UCSD-AML1 (cell line): ENCODE results near the gene SUPT4H1.
"Not testable (repeated sequence)": the region's sequence is repeated elsewhere in the genome, so short reads cannot be mapped to it uniquely, and the experiment has no call there.

Experiments
- DNase-seq: peaks from one replicate; lab custom pipeline; 2025; ENCODE audit not compliant: unreplicated experiment; lab: John Stamatoyannopoulos, UW

Gene SUPT4H1

DNA sequence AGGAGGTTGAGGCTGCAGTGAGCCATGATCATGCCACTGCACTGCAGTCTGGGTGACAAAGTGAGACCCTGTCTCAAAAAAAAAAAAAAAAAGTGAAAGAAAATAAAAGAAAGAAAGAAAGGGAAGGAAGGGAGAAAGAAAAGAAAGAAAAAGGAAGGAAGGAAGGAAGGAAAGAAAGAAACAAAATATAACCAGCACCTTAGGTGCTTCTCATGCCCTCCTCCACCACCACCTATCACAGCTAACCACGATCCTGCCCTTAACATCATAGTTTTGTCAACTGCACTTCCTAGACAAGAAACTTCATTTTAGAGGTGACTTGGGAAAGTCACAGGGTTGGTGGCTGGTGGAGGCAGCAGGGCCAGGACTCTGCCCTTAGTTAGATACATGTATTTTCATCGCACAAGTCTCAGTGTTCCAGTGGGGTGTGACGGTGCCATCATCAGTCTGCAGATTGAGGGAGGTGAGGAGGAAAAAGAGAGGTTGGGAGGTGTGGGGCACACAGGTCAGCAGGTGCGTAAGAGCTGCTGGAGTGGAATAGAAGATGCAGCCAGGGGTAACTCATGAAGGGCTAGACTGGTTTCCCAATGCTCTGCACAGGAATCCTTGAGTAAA lies 10.0 kb downstream of the SUPT4H1 start:
- DNase-seq = no peak

DNA sequence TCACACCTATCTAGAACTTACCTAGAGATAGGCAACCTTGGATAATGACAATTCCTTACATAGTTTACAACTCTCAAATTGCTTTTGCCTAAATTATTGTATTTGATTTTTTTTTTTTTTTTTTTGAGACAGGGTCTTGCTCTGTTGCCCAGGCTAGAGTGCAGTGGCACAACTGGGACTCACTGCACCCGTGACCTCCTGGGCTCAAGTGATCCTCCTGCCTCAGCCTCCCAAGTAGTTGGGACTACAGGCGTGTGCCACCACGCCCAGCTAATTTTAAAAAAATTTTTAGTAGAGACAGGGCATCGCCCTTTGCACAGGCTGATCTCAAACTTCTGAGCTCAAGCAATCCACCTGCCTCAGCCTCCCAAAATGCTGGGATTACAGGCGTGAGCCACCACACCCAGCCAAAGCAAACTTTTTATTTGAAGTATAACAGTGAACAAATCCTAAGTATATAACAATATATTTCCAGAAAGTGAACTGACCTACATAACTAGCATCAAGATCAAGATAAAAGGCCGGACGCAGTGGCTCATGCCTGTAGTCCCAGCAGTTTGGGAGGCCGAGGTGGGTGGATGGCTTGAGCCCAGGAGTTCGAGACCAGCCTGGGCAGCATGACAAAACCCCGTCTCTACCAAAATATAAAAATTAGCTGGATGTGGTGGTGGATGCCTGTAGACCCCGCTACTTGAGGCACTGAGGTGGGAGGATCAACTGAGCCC lies 10.7 kb downstream of the SUPT4H1 start:
- DNase-seq = not testable (repeated sequence)

DNA sequence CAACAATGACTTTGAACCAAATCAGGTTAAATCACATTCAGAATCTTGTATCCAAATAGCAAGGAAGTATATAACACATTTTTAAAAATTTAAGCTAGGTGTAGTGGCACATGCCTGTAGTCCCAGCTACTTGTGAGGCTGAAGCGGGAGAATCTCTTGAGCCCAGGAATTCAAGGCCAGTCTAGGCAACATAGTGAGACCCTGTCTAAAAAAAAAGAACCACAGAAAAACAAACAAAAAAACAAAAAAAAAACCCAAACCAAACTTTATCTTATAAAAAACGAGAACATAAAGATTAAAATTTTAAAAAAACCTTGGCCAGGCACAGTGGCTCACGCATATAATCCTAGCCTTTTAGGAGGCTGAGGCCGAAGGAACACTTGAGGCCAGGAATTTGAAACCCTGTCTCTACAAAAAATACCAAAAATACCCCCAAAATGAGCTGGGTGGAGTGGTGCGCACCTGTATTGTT lies 11.6 kb downstream of the SUPT4H1 start:
- no peak for DNase-seq

DNA sequence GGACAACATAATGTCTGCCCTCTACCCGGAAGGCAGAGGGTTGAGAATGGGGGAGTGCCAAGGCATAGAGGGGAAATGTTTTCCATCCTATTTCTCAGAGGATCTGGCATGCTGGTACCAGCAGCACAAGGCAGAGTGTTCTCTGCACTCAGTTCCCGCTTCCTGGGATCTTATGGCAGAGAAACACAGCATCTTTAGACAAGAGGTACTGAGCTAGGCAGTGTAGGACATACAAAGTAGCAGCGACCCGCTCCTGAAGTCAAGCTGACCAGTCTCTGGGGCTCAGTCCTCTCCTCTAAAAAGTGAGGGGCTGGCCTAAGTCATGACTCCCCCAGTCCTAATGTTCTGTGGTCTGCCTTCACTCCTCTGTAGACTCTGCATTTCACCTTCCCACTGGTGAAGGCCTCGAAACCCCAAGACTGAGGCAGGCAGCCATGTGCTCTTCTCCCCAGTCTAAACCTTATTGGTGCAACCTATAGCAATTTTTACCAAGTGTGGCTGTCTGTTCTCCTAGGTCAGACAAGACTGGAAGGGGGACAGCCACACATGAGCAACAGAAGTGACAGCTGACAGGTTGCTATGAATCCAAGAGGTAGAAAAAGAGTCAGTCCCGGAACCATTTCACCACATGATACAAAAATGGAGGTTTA lies 12.1 kb downstream of the SUPT4H1 start:
- DNase-seq = no peak

DNA sequence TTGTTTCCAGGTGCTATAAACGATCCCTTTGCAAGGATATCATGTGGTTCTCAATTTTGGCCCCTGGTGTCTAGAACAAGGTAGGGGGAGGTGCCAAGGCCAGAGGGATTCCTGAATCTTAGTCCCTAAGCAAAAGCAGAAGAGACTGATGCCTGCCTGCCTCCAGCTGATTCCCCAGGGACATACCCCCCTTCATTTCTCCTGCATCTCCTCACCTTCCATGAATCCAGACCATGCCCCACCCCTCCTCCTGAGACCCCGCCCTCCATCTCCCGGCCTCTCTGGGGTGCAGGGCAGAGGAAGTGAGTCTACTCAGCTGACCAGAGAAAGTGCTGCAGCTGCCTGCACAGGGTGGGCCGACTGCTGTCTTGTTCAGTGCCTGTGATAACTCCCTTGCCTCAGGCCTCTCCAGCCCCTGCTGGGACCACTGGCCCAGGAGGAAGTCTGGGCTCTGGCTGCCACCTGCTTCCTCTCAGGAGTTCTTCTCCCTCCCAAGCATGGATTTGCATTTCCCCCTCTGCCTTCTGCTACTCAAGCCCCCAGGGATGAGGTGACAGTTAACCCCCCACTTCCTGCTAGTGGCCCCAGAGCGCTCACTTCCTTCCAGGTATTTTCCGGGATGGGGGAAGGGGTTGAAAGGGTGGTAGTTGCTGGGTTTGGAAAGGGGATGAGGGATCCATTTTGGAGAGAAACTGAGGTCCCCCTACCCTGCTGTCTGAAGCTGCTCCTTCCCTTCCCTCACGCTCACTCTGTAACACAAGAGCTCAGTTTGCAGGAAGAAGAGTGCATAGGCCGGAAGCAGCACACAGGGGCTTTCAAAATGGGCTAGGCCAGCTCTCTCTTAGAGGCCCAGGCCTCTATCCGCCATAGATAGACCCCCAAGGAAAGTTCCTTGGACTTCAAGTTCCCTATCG lies 12.9 kb downstream of the SUPT4H1 start:
- DNase-seq = peak; percentile 89

DNA sequence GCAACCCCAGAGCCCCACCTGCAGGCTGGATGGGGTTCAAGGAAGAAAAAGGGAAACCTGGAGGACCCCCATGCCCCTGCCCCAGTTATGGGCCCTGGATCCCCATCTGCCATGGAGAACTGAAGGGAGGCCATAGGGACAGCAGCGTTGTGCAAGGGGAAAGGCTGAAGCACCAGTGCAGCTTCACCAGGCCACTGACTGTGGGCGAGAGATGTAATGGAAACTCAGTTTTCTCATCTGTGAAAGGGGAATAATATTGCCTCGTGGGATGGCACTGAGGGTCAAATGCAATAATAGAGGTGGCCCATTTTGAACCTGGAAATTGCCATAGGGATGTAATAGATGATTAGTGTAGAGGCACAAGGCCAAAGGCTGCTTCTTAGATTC lies 13.6 kb downstream of the SUPT4H1 start:
- no peak for DNase-seq

DNA sequence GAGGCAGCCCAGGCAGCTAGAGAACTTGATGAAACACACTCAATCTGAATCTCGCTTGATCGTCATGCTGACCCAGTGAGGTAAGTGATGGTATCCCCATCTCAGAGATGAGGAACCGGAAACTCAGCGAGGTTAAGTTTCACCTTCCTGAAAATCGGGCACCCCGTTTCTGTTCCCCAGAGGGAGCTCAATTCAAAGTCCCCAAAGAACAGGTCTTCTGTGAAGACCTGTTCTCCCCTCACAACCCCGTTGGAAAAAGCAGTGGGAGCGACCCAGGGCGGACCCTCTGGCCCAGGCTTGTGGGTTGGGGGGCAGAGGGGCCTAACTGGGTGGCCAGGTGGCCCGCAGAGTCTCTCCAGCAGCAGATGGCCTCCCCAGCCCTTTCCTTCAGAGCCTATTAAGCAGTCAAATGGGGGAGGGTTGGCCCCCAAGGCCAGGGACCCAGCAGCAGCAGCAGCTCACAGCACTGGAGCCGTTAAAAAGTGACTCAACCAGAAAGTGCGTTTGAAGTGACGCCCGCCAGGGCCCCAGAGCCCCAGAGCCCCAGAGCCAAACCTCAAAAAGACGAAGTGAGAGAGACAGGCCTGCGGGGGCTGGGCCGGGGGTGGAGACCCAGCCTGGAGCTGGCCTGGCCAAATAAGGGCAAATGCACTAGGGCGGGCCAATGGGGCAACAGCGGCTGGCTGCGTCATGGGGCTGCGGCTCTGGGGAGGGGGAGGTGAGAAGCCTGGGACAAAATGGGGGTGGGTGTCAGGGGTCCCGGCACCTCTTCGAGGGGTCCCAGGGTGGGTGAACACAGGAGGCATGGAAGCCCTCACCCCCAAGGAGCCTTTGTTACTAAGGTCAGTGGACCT lies 14.2 kb downstream of the SUPT4H1 start:
- peak; percentile 93 for DNase-seq

DNA sequence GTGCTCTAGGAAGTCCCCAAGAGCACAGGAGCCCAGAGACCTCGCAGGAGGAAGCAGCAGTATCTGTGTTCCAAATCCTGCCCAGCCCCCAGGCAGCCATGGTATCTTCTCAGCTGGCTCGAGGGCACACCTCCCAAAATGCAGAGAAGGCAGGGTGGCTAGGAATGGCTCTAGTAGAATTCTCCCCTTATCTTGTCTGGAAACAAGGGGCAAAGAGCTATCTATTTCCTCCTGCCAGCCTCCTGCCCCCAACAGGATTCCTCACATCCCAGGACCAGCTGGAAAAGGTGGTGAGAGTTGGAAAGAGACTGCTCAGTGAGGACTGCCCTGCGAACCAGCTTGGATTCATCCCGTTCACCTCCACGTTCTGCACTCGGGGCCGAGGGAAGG lies 14.8 kb downstream of the SUPT4H1 start:
- peak; percentile 68 for DNase-seq

DNA sequence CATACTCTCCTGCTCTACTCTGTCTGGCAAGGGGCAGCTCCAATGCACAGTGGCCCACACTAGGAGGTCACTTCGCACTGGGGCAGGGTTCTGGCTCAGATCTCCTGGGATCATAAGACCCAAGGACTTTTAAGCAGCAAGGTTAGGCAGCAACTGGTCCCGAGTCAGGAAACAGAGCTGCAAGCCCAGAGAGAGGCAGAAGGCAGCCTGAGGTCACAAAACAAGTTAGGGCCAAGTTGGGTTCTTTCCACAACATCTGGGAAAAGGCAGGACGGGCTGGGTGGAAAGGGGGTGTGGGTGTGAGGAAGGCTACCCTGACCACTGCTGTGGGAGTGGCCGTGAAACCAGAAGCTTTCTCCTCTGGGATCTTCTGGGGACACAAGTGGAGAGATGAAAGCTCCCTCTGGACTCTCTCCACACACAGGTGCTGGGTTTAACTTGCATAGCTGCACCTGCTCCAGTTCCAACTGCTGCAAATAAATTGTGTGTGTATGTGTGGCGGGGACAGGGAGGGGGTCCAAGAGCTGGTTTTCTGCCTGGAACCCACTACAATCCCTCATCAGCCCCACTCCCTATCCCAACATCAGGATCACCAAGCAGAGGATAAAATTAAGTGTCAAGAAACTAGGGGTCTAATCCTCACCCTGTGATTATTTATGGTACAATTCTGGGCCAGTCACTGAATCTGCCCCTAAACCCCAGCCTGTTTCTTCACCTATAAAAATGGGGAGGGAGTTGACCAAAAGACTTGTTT lies 15.4 kb downstream of the SUPT4H1 start:
- peak; percentile 71 for DNase-seq

DNA sequence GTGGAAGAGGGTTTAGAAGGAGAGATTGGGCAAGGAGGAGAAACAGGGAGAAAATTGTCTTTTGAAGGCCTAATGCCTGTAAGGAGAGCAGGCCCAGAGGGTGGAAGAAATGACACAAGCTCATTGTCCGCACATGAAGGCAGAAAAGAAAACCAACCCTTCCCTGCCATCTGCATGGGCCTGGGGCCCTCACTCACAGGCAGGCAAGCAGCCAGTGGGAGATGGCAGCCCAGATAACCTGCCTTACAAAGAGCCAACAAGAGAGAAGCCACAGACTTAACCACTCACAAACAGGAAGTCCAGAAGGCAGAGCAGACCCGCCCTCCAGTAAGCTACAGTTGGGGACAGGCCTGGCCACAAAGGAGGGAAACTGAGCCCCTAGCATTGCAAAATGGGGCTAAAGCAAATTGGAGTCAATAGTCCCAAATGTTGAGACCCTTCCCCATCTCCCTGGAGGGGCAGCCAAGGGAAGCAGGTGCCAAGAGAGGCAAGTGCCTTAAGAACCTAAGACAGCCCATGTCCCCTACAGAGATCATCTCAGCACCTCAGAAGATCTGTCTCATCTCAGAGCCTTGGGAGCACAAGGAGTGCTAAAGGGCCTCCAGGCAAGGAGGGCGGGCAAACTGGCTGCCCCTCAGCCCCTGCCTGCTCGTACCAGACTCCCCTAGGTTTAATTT lies 16.1 kb downstream of the SUPT4H1 start:
- peak; percentile 75 for DNase-seq

DNA sequence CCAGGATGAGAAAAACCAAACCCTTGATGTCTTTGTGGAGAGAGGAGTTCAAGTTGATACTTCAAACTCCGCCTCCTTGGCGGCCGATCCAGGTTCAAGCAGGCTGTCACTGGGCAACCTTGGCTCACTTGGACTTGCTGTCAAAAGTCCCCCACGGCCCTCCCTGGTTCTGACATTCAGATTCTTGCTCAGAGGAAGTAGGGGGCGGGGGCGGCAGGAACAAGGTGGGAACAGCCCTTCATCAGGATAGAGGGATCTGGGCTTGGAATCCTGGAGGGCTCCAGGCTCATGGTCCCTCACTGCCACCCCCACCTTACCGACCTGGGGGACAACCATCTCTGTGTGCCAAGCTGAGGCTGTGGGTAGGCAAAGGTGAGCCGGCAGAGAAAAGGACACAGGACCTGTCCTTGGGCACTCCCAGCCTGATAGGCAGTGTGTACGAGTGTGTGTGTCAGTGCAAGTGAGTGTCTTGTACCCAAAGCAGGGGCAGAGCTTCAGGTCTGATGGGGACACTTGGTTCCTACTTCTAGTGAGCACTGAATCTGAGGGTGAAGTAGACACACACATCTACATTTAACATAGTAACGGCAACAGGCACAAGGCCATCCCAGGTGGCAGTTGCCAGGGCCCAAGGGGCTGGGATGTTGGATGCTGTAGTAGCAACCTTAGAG lies 16.8 kb downstream of the SUPT4H1 start:
- DNase-seq = no peak

DNA sequence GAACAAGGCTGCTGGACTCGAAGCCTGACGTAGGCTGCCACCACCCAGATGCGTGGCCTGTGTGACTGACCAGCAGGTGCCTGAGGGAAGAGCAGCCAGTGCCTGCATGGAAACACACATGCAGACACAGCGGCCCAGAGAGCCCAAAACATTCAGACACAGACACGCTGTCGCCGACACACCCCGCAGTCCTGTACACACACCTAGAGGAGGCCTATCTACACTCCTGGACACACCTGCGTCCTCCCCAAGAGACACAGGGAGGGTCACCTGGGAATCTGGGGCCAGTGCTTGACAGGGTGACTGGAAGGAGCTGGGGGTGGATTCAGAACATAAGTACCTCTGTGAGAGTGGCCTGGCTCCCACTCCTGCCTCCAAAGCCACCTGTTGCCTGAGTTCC lies 17.3 kb downstream of the SUPT4H1 start:
- DNase-seq = no peak

DNA sequence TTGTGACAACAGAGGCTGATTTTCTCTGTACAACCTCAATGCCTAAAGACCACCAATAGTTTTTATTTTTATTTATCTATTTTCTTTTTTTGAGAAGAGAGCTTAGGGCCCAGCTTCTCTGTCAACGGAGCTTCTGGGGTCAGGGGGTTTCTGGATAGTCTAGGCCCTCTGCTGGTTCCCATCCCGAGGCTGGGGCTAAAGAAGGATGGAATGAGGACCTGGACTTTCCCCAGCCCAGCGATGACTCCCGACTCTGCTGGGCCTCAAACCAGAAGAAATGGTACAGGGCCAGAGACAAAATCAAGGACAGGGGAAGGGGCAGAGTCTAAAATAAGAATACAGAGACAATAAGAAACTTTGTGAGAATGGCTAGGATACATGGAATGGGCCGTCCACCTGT lies 17.7 kb downstream of the SUPT4H1 start:
- DNase-seq = no peak

DNA sequence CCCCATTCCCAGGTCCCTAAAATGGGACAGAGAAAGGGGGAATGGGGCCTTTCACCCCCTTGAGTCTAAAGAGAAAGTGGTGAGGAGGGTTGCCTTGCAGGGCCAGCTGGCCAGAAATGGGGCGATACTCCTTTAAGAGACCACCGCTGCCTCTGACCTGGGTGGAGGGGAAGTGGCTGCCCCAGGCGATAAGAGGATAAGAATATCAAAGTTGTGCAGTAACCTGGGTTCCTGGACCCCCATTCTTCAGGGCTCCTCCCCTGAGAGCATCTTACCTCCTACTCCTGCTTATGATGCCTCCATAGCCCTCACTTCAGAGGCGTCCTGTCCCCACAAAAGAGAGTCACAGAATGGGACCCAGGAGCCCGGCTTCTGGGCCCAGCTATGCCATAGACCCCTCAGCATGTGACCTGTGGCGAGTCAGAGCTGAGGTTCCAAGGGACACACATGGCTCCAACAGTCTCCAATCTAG lies 18.2 kb downstream of the SUPT4H1 start:
- DNase-seq = no peak

DNA sequence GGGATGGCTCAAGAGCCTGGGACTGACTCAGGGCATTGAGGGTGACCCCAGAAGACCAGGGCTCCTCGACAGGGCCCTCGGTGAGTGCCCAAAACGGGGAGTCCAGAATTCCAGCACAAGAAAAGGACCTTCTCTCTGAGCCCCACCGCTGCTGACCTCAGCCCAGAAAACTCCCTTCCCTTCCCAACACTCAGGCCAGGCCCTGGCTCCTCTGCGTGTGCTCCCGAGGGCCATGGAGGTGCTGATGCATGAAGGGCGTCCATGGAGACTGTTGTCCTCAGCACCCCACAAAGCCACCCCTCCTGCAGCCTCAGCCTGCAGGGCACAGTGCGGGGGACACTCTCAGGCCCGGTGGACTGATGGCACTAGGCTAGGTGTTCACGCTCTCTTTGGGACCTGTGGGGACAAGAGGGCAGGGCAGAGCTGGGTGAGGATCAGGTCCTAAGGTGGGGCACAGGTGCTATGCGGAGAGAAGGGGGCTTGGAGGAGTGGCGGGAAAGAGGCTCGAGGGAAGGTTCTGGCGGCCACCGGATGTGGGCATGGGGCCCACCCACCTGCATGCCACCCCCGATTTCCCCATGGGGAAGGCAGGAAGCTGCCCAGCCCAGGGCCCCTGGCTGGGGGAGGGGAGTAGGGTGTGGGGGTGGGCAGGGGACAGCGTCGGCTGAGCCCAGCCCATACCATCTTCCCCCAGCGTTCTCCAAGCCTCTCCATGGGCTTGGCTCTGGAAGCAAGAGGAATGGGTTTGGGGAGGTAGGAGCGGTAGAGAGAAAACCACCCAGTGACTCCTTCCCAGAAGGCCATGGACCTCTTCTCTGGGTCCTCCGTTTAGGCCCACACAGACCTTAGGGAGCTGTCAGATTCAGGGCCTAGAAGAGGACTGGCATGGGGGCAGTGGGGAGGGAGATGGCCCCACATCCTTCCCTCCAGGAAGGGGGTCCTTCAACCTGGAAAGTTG lies 18.9 kb downstream of the SUPT4H1 start:
- DNase-seq = peak; percentile 81

DNA sequence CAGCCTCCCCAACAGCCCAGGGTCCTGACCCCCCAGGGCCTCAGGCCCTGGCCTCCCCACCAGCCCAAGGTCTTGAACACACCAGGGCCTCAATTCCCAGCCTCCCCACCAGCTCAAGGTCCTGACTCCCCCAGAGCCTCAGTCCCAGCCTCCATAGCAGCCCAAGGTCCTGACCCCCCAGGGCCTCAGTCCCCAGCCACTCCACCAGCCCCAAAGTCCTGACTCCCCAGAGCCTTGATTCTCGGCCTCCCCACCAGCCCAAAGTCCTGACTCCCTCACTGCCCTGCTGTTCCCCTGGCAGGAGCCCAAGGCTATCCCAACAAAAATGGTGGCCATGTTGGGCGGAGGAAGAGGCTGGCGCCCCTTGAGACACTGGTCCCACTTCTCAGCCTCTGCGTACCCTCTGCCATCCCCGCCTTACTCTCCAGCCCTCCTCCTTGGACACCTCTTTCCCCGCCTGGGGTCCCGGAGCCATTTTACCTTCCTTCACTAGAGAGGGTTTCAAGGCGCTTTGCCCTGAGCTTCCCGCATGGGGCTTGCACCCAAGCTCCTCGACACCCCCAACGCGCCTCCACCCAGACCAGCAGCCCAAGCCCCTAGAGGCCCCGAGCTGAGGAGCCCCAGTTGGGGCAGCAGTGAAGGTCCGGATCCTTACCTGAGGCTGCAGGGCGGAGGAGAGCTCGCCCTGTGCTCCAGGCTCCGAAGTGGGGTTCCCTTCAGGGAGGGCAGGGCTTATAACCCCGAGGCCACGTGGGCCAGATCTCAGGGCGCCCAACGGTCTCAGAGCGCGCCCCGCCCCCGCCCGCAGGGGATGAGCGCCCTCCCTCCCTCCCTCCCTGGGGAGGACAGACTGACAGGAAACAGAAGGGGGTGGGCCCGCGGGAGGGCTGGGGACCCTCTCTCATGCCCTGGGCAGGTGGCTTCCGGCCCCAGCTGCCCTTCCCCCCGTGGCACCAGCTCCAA lies 19.9 kb downstream of the SUPT4H1 start:
- peak; percentile 94 for DNase-seq
